Left ventricle myocardium superior (tissue), 1 donor: ENCODE results near the gene FOSL1. TPM values are rescaled to one million over a fixed set of nuclear protein-coding genes. Genes with fewer than 3 reads are reported as not detected.
"Not testable (repeated sequence)": the region's sequence is repeated elsewhere in the genome, so short reads cannot be mapped to it uniquely, and the experiment has no call there.

Source experiments
- ATAC-seq: fragments of 200-7000 bp; cut with Tn5 transposase; one replicate; pipeline ENCODE4 v1.9.1; 2020; ENCODE audit warnings: mild to moderate bottlenecking, moderate library complexity
- DNase-seq: peaks from one replicate; pipeline ENCODE4 v3.0.0-alpha.2; 2020
- intact Hi-C: fragments of 100-400 bp; cut with micrococcal nuclease; formaldehyde crosslinking; loops from one replicate; pipeline ENCODE4 v1.11.0; 2022
- total RNA-seq: library from RNA; stranded (reverse); fragmentation: NEBNext Ultra II Directional; extraction: Animal tissue kit (Norgen Biotek cat#: 25700); gene quantifications from one replicate; pipeline ENCODE4 v1.2.1, GENCODE V29; 2021
- donor health status: DM: no; HTN: yes; CAD: no; lungs with severe emphysema.

The FOSL1 gene
- total RNA-seq, 1 donor from 2014 or later = 0.32 TPM

- ATAC-seq (no peak), DNase-seq (no peak)
- intact Hi-C loops = no loop called here
Observed at GRCh38 chr11:65858681-65859087, 41.5 kb downstream of the FOSL1 start.

- ATAC-seq = peak; percentile 76
- intact Hi-C loops = no loop called here
- peak; percentile 100 for DNase-seq
Observed at GRCh38 chr11:65857853-65858680, 42.1 kb downstream of the FOSL1 start, which contains the start of gene CFL1. Gene CFL1 (minus strand): TSS chr11:65858180. CDS start chr11:65858099, 81 bp downstream.

DNA sequence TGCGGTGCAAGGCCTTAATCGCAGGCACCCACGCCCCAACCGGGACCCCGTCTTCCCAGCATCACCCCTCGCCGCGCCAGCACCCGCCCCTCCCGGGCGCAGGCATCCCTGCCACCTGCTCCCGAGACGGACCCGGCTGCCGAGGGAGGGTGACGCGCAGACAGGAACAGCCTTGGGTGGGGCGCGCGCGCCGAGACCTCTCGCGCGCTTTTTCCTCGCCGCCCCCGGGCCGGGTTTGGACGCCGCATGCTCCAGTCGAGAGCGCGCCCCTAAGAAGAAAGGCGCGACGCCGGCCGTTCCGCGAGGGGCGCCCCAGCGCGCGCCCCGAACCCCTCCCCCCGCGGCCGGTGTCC is 42.7 kb downstream of the FOSL1 start:
- ATAC-seq (no peak), DNase-seq (peak; percentile 68)
- intact Hi-C loops = no loop called here

- intact Hi-C loops = no loop called here
- peak; percentile 89 for DNase-seq
- ATAC-seq = peak; percentile 38
Observed at GRCh38 chr11:65856689-65857499, 43.3 kb downstream of the FOSL1 start.

- DNase-seq = peak; percentile 23
- no peak for ATAC-seq
- intact Hi-C loops = no loop called here
Observed at GRCh38 chr11:65855927-65856363, 44.2 kb downstream of the FOSL1 start.

DNA sequence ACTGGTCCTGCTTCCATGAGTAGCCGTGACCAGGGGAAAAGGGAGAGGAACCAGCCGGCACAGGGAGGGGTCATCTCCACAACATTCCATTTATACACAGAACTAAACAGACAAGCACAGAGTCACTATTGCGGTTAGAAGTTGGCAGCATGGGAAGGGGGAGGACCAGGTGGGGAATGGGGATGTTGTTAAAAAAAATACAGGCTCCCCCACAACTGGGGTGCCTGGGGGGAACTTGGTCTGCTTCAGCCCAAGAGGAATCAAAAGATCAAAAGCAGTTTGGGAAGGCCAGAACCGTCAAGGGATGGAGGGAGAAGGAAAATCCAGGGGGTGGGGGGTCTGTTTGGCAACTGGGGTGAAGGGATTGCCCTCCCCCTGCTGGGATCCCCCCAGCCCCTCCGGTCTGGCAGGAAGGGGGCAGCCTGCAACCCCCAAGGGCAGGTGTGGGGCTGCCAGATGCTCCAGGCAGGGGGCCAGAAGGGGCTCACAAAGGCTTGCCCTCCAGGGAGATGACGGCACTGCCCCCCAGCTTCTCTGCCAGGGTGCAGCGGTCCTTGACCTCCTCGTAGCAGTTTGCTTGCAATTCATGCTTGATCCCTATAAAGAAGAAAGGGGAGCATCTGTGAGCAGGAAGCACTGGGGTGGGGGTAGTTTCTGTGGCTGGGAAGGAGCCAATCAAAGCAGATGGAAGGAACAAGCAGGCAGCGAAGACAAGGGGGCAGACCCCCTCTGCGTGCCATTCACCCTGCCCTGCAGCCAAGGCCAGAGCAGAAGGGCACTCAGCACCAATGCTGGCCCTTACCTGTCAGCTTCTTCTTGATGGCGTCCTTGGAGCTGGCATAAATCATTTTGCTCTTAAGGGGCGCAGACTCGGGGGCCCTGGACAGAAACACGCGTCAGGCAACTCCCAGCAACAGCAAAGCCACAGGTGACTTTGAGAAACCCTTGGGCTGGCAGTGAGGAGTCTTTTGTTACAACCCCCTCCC is 45.0 kb downstream of the FOSL1 start:
- peak; percentile 25 for DNase-seq
- intact Hi-C loops = no loop called here
- ATAC-seq = no peak

DNA sequence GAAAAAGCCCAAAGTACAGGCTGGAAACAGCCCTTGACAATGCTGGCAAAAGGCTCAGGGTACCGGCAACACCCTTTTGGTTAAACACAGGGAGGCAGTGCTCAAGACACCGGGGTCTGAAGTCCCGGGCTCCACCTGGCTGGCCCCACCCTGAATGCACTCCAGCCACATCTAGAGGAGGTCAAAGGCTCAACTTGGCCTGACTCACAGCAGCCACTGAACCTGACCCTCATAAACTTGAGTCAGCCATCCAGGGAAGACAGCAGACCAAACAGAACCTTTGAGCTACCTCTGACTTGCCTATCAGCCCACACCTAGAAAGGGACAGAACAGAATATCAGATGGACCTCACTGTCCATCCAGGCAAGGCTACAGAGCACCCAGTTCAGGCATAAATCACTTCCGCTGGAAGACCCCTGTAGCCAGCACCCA is 46.0 kb downstream of the FOSL1 start:
- ATAC-seq (no peak), DNase-seq (peak; percentile 3)

DNA sequence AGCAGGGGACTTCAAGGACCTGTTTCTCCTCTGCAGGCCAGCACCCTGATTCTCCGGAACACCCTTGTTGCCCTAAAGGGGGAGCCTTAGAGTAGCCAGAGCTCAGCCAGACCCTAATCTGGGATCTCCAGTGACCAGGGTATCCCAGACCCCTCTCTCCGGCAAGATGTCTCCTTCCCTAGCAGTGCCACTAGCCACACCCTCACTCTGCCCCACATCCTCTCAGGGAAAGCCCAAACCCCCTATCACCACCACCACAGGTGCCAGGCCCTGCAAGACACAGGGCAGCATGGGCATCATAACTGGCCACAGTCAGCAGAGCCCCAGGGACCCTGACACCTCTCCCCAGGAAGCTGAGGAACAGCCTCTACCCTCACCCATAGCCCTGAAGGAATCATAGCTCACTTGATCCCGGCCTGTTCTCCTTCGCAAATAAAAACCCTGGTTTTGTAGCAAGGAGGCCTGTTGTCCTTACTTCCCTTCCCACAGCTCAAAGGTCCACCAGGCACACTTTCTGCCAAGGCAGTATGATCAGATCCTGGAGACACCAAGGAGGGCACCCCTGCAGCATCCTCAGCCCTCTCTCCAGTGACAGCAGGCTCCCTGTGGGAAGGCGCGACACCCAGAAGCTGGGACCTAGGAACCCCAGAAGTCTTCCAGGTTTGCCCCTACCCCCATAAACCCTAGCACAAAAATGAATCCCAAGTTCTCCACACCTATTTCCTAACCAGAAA is 46.8 kb downstream of the FOSL1 start:
- DNase-seq (no peak), ATAC-seq (no peak)
- intact Hi-C loops = no loop called here

More for the DNA sequence above, 46.0 kb downstream of the FOSL1 start:
- intact Hi-C loops = no loop called here

DNA sequence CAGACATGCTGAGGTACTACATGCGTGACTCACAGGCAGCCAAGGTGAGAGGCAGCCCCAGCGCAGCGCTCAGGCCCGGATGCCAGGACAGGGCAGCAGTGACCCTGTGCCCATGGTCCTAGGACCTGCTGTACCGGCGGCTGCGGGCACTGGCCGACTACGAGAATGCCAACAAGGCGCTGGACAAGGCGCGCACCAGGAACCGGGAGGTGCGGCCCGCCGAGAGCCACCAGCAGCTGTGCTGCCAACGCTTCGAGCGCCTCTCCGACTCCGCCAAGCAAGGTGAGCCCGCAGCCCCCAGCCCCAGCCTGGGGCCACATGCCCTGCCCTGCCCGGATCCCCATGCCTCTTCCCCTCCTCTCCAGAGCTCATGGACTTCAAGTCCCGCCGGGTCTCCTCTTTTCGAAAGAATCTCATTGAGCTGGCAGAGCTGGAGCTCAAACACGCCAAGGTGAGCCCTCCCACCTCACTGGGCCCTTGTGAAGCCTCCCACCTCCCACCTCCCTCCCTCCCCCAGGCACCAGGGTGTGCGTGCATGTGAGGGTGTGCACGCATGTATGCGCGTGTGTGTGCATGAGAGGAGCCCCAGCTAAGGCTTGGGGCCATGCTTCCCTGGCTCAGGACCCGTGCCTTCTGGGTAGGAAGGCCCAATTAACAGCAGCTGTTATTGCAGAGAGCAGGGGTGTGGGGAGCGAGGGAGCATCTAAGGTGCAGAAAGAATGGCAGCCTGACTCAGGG is 47.5 kb downstream of the FOSL1 start:
- peak; percentile 41 for DNase-seq
- intact Hi-C loops = no loop called here

DNA sequence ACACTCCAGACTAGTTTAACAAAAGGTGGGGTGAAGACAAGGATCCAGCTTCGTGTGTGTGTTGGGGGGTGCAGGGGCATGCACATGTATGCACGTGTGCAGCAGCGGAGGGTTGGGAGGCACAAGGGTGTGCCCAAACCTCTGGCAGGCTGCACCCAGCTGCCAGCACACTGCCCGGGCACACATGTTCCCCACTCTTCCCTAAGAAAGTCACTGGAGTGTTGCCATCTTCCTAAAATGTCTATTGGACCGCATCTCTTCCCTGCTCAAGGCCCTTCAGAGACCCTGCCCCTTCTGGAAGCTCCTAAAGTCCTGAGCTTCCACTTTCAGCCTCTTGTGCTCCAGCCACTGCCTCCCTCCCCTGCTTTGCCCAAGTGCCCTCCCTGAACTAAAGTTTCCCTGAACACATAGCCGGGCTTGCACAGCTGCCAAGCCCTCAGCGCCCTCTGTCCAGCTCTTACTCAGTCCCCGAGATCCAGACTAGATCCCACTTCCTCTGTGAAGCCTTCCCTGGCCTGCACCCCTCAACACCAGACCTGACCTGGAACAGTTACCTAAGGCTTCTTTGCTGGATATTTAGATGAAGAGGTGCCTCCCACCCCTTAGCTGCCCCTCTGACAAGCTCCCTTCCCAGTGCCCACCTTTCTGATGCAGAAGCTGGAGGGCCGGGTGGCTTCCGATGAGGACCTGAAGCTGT is 48.2 kb downstream of the FOSL1 start:
- DNase-seq = no peak
- intact Hi-C loops = no loop called here
- no peak for ATAC-seq

More for the DNA sequence above, 47.5 kb downstream of the FOSL1 start:
- ATAC-seq = no peak

GRCh38 chr11:65851083-65851579 is 49.1 kb downstream of the FOSL1 start:
- intact Hi-C loops = no loop called here
- ATAC-seq (no peak), DNase-seq (no peak)

- ATAC-seq = no peak
- intact Hi-C loops = no loop called here
- no peak for DNase-seq
Observed at GRCh38 chr11:65850217-65851082, 49.7 kb downstream of the FOSL1 start.

DNA sequence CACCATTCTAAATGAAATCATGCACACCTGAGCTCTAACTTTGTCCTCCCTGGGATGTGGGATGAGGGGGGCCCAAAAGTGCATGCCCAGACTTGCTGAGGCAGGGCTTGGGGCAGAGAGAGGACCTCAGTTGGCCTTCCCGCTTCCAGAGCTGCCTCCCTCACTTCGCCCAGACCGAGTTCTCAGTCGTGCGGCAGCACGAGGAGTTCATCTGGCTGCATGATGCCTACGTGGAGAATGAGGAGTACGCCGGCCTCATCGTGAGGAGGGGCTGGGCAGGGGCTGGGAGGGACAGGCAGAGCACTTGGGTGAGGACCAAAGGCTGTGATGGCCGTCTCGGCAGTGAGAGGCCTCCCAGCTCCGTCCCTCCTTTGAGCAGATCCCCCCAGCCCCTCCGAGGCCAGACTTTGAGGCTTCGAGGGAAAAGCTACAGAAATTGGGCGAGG is 50.4 kb downstream of the FOSL1 start:
- intact Hi-C loops = no loop called here
- DNase-seq (no peak), ATAC-seq (no peak)

DNA sequence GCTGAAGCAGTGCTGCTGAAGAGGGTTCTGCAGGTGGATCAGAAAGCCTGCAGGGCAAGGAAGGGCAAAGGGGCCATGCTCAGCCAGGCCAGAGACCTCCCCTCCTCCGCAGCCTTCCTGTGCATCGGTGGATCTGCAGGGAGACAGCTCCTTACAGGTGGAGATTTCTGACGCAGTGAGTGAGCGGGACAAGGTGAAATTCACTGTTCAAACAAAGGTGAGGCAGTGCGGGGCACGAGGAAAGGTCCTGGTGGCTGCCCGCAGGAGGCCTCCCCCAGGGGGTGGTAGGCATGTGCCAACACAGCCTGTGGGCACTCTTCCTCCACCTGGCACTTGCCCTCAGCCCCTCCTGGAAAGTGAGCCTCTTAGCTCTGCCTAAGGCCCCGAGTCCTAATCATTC is 50.8 kb downstream of the FOSL1 start:
- intact Hi-C loops = no loop called here
- ATAC-seq (no peak), DNase-seq (no peak)

DNA sequence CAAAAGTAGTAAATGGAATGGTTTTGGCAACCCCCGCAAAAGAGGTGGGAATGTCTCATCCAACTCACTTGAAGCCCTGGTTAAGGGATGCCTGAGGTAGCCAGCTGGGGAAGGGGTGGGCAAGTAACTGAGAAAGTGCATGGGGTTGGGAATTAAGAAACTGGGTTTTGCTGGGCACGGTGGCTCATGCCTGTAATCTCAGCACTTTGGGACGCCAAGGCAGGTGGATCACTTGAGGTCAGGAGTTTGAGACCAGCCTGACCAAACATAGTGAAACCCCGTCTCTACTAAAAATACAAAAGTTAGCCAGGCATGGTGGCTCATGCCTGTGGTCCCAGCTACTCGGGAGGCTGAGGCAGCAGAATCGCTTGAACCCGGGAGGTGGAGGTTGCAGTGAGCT is 51.5 kb downstream of the FOSL1 start:
- ATAC-seq, intact Hi-C loops, DNase-seq: not testable (repeated sequence)

GRCh38 chr11:65847746-65848145 is 52.4 kb downstream of the FOSL1 start:
- intact Hi-C loops = no loop called here
- ATAC-seq (no peak), DNase-seq (no peak)
